HG03575 (cell line): Measurements from ENCODE around the gene WDR54.

ENCODE experiments used
- ATAC-seq: cut with Tn5 transposase; IDR thresholded peaks from one replicate; pipeline ENCODE4 v1.9.1; 2021; ENCODE audit not compliant: unreplicated experiment, insufficient number of reproducible peaks, low FRiP score; ENCODE audit errors: extremely low read depth

Gene WDR54

GRCh38 chr2:74471332-74472065 lies 50.0 kb downstream of the WDR54 start:
- ATAC-seq = no peak

DNA sequence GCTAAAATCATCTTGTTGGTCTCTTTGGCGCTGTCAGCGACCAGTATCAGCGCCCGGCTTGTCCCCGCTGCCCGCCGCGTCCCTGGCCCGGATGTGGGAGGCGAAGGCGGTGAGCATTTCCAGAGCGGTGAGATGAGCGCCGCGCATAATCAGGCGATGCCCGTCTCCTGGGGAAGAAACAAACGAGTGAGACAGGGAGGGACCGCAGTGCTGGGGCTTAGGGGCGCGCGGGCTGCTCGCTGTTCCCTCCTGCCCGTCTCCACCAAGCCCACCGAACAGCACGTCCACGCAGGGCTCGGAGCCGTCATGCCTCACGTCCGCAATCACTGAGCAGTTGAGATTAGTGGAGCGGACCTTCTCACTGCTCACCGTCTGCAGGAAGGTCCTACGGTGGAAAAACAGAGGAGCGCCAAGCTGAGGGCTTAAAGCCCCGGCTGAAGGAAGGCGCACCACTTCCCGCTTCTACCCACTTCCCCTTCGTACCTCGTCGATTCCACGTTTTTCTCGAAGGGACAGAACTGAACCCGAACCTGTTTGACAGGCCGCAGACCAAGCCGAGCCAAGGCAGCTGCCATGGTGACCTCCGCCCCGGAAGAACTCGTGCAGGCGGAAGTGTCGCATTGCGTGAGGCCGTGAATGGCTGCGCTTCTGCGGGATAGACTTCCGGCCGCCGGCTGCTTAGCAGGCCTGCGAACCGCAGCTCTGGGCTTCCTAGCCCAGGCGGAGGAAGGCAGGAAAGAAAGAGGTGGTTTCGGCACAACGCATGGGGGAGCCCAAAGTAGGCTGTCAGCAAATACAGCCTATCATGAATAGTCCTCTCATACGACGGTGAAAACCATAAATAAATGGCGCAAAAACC lies 50.8 kb downstream of the WDR54 start, which contains the start of gene MRPL53:
Gene MRPL53 (minus strand): TSS at position 595 of the 859 bp plus-strand sequence. CDS start 20 bp downstream, at position 575.
- no peak for ATAC-seq

- no peak for ATAC-seq
Observed at GRCh38 chr2:74472945-74473258, 51.4 kb downstream of the WDR54 start.

GRCh38 chr2:74474481-74474880 lies 53.0 kb downstream of the WDR54 start:
- ATAC-seq = no peak

DNA sequence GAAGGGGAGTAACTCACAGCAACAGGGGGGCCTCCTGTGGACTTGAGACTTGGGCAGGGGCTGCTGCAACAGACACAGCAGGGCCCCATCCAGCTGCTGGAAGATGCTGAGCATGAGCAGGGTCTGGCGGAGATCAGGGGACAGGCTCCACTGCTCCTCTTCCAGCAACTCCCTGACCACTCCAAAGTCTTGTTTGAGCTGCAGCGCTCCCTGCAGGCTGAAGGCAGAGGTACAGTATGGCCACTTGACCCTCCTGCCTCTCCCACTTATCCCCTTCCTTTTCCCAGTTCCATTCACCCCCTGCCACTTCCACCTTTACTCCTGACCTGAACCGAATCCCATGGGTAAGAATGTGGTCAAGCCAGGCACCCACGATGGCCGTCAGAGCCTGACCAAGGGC lies 53.4 kb downstream of the WDR54 start:
- ATAC-seq = no peak
